ENCODE measurements around the gene SLC48A1.

The SLC48A1 gene

DNA sequence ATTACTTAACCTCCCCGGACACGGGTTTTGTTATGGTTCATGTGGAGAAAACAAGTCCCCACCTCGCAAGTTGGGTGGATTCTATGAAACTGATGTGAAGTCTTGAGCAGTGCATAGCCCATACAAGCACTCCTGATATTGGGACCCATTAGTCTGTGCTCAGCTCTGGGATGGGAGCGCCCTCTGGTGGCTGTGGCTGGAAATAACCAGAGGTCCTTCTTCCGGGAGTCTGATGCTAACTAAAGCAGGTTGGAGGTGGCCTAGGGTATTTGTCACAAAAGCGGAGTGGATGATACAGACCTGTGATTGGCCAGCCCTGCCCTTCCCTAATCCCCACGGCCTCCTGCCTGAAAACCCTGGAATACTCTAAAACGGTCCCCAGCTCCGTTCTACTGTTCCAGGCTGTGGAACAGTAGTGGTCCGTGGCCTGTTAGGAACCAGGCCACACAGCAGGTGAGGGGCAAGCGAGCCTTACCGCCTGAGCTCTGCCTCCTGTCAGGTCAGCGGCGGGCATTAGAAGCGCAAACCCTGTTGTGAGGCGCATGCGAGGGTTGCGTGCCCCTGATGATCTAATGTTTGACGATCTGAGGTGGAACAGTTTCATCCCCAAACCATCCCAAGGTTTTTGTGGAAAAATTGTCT lies 6.4 kb downstream of the SLC48A1 start:
- no peak for DNase-seq

DNA sequence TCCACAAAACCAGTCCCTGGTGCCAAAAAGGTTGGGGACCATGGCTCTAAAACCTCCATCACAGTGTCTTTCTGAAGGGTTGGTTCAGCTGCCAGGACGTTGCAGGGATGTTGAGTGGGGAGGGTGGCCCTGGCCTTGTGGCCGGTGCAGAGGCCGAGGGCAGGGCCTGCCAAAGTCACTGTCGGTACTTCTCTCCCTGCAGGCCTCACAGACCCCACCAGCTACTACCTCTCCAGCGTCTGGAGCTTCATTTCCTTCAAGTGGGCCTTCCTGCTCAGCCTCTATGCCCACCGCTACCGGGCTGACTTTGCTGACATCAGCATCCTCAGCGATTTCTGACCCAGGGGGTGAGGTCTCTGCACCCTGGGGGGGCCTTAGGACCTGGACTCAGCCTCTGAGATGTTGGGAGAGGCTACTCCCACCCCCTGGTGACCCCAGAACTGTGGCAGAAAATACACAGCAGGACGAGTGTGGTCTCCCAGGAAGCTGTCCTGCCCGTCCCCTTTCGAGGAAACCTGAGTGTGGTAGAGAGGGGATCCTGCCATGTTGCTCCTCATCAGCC lies 7.0 kb downstream of the SLC48A1 start:
- no peak for DNase-seq

DNA sequence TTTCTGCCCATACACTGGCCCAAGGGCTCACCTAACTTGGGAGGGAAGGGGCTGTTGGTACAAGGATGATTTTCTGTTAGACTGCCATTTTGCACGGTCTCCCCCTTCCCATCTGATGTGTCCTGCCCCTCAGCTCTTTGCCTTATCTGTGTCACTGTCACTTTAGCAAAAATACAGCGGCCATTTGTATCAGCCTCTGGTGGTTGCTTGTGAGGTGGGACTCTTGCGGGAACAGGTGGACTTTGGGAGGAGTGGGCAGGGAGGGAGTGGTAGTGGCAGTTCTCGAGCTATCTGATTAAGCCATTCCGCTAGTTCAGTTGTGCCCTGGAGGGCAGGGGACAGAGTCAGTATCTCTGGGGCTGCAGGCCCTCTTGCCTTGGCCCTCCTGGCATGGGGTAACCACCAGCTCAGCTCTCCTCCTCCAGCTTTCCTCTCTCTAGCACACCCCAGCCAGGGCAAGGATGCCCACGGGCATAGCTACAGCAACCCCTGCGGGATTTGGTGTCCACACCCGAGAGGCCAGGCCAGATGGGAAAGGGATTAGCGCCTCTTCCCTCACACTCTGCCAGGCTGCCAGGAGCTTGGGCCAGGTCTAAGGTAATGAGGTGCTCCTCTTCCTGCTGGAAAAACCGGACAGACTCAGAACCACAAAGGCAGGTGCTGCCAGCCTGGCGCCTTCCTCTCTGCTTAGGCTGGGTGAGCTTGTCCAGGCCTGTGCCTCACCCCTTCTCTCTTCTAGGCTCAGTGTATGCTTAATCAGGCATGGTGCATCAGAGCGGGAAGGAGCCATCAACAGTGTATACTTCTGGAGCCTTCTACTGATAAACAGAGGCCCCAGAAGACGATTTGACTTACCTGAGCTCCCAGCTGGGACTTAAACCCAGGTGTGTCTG lies 8.7 kb downstream of the SLC48A1 start:
- DNase-seq = no peak

DNA sequence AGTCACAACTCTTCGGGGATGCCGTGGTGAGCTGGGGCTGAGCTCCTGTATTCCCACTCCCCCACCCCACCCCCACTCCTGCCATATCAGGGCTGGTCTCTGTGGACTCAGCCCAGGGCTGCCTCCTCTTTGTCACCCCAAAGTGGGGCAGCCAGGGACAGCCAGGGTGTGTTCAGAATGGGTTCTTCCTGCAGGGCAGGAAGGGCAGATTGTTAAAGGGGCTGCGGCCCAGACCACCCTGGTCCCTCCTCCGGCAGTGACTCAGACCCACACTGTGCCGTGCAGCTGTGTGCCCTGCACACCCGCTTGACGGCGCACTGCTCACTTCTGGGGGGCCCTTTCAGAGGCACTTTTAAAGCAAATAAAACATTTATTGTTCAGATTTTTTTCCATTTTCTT lies 9.3 kb downstream of the SLC48A1 start:
- no peak for DNase-seq

DNA sequence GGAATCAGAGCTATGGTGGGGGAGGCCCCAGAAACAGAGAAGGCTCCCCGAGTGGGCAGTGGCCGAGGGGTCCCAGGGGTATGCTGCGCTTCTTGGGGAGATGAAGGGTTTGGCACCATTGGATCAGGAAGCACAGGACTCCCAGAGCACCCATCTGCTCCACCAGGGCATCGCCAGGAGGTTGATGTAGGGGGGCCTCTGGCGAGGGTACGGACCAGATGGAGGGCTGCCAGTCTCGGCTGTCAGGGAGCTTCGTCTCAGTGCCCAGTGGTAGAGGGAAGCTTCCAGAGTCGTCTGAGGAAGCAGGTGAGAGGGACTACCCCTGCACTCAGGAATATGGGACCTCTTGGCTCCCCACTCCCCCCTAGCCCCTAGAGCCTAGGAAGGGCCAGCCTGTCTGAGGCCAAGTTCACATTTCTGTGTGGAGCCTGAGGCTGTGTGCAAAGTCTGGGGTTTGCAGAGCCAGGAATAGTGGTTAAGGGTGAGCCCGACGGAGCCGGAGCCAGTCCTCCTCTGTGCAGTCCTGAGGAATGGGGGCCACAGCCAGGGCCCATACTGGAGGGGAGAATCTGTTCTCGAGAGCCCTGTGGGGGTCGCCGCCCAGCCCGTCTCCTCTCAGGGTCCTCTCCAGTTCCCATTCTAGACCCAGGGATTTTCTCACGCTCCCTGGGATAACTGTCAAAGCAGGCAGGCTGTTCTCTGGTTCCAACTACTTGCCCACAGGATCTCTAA lies 10.2 kb downstream of the SLC48A1 start:
- no peak for DNase-seq

DNA sequence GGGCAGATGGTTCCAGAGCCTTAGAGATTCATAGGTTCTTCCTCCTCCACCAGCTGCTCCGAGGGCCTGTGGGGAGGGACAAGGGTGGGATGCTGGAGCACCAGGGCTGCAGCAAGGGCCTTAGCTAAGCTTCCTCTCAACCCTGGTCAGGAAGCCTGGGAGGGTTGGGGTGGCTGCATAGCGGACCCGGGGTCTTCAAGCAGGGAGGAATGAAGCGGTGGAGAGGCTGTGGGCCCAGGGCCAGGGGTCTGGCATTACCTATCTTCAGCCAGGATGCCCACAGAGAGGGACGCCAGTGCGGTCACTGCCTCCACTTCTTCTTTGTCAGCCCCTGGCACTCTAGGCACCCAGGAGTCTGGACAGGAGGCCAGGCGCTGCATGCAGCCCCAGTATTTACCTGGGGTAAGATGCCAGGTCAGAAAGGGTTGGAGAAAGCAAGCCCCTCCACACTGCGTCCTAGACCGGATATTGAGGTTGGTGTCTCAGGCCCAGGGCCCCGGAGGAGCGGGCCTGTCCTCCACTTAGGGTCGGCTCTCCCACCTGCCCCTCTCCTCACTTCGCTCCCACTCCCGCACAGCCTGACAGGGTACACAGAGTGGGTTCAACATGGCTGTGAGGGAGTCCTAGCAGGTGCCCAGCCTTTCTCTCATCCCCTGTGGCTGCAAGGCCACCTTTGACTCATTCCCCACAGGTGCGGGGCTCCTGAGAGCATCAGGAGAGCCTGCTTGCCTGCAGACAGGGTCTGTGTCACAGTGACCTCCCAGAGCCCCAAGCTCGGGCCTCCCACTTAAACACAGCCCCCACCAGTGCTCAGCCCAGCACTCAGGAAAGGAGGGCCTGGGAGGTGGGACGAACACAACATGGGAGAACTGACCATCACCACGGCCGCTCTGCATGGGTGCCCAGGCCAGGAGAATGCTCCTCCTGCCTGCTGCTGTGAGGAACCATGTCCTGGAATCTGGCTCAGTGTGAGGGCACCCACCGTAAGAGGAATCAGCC lies 11.1 kb downstream of the SLC48A1 start:
- DNase-seq = no peak

DNA sequence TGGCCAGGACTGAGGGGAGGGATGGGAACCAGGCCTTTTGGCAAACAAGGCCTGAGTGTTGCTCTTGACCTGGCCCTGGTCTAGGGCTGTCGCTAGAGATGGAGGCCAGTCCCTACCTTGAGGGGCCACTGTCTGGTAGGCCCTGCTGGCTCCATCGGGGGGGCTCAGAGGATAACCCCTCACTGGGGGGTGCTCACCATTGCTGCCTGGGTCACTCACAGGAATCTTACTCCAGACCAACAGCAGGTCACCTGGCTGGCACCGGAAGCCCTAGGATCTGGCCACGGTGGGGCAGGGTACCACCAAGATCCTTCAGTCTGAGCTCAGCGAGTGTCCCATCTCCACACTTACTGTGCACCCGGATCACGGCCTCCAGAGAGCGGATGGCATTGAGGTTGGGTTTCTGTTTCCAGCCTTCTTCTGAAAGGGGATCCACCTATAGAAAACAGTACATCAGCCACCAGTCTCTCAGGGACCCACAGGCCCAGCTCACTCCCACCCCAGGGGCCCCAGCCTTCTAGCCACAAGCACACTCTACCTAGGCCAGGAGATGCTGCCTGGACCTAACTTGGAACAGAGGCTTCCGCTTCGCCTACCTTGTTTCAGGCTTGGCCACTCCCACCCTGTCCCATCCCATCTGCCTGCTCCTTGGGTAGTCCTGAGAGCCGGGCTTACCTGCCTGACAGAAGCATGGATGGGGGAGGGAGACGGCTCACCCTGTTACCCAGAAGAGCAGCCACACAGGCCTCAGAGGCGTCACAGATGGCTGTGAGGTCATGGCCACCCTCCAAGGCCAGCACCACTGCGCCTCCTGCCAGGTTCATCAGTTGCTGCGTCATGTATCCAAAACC lies 12.2 kb downstream of the SLC48A1 start:
- no peak for DNase-seq

DNA sequence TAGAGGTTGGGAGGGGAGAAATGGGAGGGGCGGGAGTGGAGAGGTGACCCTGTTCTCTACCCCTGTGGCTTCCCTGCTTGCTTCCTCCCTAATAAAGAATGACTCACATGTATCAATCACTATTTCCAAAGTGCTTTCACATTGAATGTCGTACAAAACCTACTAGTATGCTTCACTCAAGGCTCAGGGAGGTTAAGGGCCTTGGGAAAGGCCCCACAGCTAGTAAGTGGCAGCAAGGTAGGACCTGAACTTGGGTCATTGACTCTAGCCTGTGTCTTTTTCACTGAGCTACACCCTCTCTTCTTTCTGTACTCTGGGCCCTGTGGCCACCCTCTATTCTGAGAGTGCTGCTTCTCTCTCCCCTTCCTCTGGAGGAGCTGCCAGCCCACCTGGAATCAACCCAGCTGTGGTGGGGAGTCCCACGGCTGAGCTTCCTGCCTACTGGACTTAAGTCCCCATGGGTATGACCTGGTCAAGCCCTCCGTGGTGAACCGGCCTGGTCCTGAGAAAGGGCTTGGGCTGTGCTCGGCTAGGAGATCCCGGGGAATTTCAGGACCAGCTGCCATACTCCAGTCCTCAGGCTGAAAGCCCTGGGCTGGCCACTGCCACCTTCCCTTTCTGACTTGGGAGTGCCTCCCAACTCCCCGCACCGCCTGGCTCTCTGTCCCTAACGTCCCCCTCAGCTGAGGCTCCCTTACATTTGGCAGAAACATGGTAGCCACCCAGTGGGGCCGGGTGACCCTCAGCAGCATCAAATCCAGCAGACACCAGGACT lies 13.0 kb downstream of the SLC48A1 start:
- no peak for DNase-seq

DNA sequence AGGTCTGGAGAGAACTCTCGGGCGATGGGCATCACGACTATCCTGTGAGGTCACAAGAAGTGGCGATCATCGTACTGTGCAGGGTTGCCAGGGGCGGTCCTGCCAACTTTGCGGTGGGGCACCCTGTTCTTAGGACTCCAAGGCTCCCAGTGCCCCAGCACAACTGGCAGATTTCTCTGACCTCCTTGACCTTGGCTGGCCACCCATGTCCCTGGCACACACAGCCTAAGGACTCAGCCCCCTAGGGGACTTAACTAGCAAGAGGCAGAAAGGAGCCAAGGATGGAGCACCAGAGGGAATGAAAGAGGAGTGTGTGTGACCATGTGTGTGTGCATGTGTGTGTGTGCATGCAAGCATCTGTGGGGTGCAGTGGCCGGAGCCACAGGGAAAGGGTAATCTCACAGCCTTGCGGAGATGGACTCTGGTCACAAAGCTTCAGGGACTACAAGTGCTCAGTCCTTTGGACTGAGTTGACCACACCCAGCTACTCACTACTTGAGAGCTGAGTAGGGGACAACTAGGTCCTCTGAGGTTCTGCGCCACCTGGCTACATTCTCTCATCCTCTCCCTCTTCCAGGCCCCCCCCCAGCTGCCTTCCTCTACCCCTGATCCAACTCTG lies 13.7 kb downstream of the SLC48A1 start:
- DNase-seq = no peak

DNA sequence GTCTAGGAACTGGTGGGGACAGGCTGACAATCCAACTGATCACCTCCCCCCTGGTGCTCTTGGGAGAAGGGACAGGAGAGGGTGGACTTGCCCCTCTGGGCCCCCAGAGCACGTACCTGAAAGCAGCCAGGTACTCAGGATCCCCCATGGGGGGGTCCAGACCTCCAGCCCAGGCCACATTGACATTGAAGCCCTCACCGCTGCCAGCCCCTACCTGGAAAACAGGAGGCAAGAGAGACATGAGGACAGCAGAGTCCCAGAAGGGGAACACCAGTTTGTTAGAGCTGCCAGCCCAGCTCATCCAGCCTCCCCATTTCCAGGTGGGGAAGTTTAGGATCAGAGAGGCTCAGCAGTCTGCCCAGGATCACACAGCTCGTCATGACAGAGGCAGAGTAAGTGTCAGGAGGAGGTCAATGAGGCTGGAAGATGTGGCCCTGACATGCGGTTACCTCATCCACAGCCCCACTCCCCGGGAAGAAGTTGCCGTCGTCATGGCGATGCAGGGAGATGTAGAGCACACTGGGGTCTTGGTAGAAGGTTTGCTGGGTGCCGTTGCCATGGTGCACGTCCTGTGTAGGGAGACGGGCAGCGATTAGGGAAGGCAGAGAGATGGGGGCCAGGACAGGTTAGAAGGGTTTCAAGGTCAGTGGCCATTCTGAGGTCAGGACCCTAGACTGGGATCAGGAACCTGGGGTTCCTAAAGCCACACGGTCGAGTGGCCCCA lies 14.7 kb downstream of the SLC48A1 start:
- DNase-seq = no peak

DNA sequence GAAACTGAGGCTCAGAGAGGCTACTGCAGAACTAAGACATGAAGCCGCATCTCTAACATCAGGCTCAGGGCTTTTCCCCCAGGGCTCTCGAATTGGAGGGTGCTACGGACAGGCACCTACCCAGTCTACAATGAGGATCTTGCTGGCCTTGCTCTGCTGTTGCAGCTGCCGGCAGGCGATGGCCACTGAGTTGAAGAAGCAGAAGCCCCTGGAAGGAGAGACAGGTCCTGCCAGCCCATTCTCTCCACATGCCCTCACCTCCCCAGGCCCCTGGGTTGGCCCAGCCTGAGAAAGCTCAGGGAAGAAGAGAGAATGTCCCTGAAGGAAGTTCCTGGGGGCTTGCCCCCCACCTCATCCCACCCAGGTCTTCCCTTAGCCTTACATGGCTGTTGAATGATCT lies 16.1 kb downstream of the SLC48A1 start:
- no peak for DNase-seq

DNA sequence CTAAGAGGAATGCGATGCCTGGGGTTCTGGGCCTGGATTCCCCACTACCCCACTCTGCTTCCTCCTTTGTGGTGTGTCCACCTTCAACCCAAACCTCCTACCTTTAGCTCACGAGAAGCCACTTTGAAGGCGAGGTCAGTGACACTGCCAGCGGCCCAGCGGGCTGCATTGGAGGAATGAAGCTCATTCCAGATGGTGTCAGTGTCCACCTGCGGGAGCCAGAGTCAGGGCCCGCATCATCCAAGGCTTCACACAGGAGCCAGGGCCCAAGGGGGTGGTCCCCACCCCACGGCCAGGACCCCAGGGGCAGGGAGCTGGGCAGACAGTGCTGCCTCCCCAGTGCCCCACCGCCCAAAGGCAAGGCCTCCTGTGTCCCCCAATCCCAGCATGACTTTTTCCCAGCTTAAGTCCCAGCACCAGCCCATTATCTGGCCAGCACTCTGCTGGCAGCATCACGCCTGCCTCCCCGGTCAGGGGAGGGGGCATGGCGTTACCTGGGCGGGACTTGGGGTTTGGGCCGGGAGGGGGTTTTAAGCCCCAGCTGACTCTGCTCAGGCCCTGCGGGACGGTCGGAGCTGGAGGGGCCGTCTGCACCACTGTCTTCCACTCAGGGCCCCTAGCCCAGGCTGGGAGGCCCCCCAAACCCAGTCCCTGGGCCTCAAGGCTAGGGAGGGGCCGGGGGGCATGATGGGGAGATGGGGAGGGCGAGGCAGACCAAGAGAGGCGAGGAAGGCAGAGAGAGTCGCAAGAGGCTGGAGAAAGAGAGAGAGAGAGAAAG lies 16.9 kb downstream of the SLC48A1 start:
- DNase-seq = no peak

DNA sequence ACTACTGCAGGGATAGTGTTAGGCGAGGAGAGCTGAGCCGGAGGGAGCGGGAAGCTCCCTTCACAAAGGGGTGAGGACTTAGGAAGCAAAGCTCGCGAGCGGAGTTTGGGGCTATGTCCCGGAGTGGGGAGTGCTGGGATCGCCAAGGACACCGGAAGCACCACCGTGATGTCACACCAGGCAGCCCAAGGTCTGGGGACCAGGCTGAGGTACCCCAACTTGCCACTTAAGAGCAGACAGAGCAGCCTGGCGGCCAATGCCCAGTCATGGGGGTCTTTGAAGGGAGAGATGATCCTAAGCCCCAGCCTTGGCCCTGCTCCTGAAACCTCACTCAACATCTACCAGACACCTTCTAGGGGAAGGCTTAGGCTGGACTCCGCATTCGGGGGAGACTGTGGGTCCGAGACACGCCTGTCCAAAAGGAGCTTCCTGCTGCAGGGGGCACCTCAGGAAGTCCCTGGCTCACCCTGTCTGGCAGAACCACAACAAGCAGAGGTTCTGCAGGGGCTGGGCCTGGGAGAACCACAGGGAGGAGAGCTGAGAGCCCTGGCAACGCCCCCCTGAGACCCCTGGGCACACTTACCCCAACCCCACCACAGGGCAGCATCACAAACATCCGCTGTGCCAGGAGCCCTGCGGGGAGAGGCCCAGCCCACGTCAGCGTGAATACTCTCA lies 17.8 kb downstream of the SLC48A1 start:
- no peak for DNase-seq

DNA sequence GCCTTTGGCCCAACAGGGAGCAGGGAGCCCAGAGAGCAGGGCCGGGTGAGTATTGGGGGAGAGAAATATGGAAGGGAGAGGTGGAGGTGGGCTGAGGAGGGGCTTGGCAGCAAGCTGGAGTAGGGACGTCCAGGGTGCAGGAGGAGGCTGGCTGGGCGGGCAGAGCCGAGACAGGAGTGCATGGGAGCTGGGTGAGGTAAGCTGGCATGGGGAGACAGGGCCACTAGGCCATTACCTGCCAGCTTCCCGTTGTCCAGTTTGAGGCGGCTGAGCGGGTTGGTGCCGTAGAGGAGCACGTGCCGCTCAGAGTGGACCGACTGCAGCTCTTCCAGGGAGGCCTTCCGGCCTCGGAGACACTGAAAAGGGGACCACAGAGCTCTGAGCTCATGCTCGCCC lies 18.3 kb downstream of the SLC48A1 start:
- DNase-seq = no peak

DNA sequence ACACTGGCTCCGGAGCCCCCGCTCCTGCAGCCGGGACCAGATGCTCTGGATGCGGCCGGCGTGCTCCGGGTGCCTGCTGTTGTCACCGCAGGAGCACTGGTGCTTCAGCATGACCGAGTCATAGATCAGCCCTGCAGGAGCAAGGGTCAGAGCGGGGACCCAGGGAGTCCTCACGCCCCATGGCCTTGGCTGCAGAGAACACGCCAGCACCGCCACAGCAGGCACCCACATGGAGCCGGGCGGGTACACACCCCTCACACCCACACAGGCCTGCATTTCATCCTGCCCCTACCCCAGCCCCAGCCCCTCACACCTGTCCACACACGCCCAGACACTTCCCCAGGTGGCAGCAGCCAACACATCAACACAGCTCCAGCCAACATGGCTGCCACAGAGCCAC lies 18.8 kb downstream of the SLC48A1 start:
- DNase-seq = no peak

DNA sequence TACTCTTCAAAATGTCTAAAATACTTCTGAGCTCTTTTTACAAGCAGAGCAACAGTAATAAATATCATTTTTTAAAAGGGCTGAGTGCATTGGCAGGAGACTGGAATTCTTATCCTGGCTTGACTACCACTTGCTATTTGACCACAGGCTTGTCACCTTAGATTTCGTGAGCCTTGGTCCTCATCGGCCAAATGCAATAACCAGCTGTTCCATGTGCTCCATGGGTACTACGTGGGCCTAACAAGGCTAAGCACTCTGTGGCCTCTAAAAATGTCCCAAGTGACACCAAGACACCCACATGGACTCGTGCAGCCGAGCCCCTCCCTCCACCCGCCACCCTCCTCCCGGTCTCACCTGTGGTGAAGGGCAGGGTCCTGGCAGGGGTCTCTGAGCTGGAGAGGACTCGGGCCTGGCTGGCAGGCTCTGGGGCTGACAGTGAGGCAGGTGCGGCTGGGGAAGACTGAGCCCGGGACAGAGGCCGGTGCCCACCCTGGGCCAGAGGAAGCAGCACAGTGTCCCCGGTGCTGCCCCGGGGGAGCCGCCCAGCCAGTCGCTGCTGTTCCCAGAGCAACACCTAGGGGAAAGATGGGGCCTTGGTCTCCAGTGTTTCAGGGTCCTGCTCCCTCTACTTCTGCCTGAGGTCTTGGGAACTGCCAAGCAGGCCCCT lies 20.1 kb downstream of the SLC48A1 start:
- DNase-seq = no peak

DNA sequence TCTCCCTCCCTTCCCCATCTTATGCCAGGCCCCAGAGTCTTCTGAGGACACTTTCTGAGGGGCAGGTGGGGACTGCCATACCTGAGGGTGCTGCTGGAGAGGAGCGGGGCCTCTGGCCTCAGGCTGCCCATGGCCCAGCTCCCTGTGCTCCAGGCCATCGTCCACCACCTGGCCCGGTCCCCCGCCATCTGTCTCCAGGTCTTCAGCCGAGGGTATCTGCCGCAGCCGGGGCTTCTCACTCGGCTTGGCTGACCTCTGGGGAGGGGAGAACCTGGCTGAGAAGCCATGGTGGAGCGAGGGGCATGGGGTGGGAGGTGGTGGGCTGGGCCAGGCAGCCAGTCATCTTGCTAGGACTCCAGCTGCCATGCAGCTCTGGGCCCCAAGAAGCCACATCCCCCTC lies 21.6 kb downstream of the SLC48A1 start:
- no peak for DNase-seq
